Prostate gland (tissue), 2 donors: ENCODE measurements around the gene UVSSA.

Source experiments
- CTCF ChIP-seq, 4 experiments: fragments of 200-600 bp in 2 of 4; fragments of 450-650 bp in 2 of 4; sonication (generic) in 2 of 4; IDR thresholded peaks; 1 replicate in 3 of 4; 2 replicates in 1 of 4; pipeline ENCODE4 v1.5.1; 2016 to 2019; ENCODE audit warnings: antibody characterized with exemption in 4 of 4, mild to moderate bottlenecking in 2 of 4, moderate library complexity in 2 of 4
- POLR2AphosphoS5 ChIP-seq: sonication (generic); formaldehyde crosslinking; IDR thresholded peaks from one replicate; pipeline ENCODE4 v1.6.1; 2017; ENCODE audit warnings: antibody characterized with exemption

- no peak for TF ChIP-seq CTCF (IDR thresholded peaks at IDR 0.05)
- TF ChIP-seq POLR2AphosphoS5, result no peak
Observed at GRCh38 chr4:1332686-1333085, 14.3 kb upstream of the UVSSA start.
